GM21423 (cell line): ENCODE results near the gene TMIE.

ENCODE experiments used
- ATAC-seq: cut with Tn5 transposase; IDR thresholded peaks from one replicate; pipeline ENCODE4 v1.9.1; 2021; ENCODE audit warnings: mild to moderate bottlenecking, moderate library complexity; ENCODE audit not compliant: unreplicated experiment

Gene TMIE

DNA sequence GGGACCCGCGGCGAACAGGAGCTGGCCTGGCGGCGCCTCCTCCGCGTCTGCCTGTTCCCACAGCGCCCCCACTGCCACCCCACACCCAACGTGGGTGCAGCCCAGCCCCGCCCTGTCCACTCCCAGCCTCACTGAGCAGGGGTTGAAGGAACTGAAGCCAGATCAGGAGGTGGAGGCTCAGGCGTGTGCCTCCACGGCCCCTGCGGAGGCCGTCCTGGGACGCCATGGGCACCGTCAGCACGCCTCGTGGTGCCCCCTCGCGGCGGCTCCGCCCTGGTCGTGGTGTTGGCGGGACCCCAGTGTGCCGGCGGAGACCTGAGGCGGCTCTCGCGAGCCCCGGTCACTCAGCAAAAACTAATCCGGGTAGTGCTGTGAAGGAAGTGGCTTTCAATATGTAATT is 55.5 kb downstream of the TMIE start:
- ATAC-seq, result no peak

GRCh38 chr3:46759239-46760167 is 58.3 kb downstream of the TMIE start:
- no peak for ATAC-seq
